NCI-H1105 treated with DMSO at 0.1 percent for 48 hours (cell line): ENCODE results near the gene CCDC124.

Experiments
- DNase-seq: peaks from one replicate; lab custom pipeline; 2025; lab: John Stamatoyannopoulos, UW

Gene CCDC124

GRCh38 chr19:17953869-17954268, 21.1 kb downstream of the CCDC124 start:
- DNase-seq: no peak

GRCh38 chr19:17954401-17954800, 21.6 kb downstream of the CCDC124 start:
- DNase-seq: no peak

GRCh38 chr19:17957149-17957849, 24.5 kb downstream of the CCDC124 start:
- DNase-seq: no peak

- DNase-seq: no peak
Observed at GRCh38 chr19:17957885-17958284, 25.1 kb downstream of the CCDC124 start.

- DNase-seq: no peak
Observed at GRCh38 chr19:17963936-17964691, 31.3 kb downstream of the CCDC124 start.

GRCh38 chr19:17965370-17966128, 32.7 kb downstream of the CCDC124 start:
- no peak for DNase-seq

- no peak for DNase-seq
Observed at GRCh38 chr19:17966129-17966483, 33.3 kb downstream of the CCDC124 start.

- DNase-seq: peak; percentile 22
Observed at GRCh38 chr19:17966550-17967256, 33.9 kb downstream of the CCDC124 start, which contains the start of gene KCNN1. KCNN1 (plus strand) TSS chr19:17967107; CDS start chr19:17973889, 6,782 bp downstream.

GRCh38 chr19:17967257-17968051, 34.6 kb downstream of the CCDC124 start:
- DNase-seq: peak; percentile 29

GRCh38 chr19:17968362-17968761, 35.5 kb downstream of the CCDC124 start:
- DNase-seq: no peak

GRCh38 chr19:17969096-17969792, 36.4 kb downstream of the CCDC124 start:
- no peak for DNase-seq

- no peak for DNase-seq
Observed at GRCh38 chr19:17972230-17972629, 39.4 kb downstream of the CCDC124 start.

- no peak for DNase-seq
Observed at GRCh38 chr19:17973759-17974158, 40.9 kb downstream of the CCDC124 start.

- DNase-seq: no peak
Observed at GRCh38 chr19:17974551-17974950, 41.7 kb downstream of the CCDC124 start.

- no peak for DNase-seq
Observed at GRCh38 chr19:17975032-17975431, 42.2 kb downstream of the CCDC124 start.

- no peak for DNase-seq
Observed at GRCh38 chr19:17977021-17977420, 44.2 kb downstream of the CCDC124 start.

GRCh38 chr19:17977488-17977887, 44.7 kb downstream of the CCDC124 start:
- DNase-seq: no peak

- DNase-seq: no peak
Observed at GRCh38 chr19:17981611-17982010, 48.8 kb downstream of the CCDC124 start.

- no peak for DNase-seq
Observed at GRCh38 chr19:17982430-17982829, 49.6 kb downstream of the CCDC124 start.

GRCh38 chr19:17985037-17985818, 52.4 kb downstream of the CCDC124 start:
- no peak for DNase-seq
